ENCODE results near the gene TGFBR3L.
"Not testable (repeated sequence)": the region's sequence is repeated elsewhere in the genome, so short reads cannot be mapped to it uniquely, and the experiment has no call there.

The TGFBR3L gene

DNA sequence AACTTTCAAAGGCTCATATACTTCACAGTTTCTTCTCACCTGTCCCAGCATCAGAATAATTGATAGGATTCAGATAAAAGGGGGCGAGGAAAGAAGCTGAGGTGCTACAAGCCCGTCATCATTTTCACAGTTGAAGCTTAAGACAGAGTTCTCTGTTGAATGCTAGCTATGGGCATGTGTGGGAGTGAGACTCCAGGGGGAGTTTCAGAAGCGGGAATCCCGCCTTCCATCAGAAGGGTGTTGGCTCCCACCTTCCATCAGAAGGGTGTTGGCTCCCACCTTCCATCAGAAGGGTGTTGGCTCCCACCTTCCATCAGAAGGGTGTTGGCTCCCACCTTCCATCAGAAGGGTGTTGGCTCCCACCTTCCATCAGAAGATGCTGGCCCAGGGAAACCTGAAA, 46.5 kb downstream of the TGFBR3L start:
- not testable (repeated sequence) for DNase-seq (ENCODE audit: low spot score)

DNA sequence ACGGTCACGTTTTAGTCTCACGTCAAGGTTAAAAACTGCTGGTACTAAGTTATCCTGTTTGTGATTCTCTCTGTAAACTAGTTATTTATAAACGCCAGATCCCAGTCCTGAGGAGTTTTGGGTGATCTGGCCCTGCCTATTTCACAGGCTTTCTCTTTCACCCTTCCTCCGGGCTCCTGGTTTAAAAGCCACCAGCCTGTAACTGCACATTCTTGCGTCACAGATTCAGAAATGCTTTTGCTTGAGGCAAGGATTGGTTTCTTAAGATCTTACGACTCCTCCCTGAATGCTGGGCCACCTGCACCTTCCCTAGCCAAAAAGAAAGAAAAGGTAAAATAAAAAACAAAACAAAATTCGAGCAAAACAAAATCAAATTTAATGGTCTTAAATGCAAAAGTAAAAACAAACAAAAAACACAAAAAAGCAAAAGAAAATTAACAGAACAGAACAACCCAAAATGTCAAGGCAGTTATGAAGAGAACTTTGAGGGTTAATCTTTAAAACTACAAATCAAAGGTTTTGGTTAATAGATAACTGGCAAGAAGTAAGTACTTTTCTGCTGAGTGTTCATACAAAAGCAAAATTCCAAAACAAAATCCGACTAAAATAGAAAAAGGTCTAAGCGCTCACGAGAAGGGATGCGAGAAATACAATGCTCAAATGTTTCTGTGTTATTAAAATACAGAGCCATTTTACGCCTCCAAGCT, 47.4 kb downstream of the TGFBR3L start:
- DNase-seq (ENCODE audit: low spot score): no peak

DNA sequence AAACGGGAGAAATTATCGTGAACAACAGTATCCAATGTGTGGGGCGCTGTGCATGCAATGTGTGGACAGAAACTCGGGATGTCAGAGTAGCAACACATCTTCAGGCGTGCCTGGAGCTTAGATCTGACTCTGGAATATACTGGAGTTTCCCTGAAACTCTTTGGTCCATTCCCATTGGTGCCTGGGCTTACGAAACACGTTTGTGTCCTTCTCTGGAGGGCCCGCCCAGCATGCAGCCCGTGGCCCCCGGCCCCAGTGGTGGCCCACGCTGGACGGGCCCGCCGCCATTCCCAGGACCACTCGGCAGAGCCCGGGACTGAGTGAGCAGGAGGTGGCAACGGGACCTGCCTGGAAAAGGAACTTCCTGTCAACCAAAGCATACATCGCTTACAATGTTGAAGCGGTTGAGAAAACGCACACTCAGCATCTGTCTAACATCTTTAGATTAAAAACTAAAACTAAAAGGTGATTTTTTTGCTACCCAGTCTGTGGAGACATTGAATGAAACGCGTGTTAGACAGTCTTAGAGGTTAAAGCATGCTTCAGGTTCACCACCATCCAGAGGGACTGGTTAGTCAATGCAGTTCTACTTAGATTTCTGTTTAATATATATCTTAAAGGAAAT, 48.1 kb downstream of the TGFBR3L start:
- no peak for DNase-seq (ENCODE audit: low spot score)

DNA sequence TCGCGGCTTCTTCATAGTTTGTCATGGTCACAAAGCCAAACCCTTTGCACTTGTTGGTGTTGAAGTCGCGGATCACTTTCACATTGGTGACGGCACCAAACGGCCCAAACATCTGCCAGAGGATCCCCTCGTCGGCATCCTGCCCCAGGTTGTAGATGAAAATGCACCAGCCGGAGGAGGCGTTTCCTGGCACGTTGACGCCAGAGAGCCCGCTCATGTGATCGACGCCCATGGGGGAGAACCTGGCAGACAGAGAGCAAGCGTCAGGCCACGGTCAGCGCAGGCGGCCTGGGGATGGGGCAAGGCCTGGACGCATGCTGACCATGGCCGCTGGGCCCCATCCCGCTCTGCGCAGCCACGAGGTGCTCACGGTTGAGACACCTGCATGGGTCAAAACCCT, 48.9 kb downstream of the TGFBR3L start:
- DNase-seq (ENCODE audit: low spot score): no peak

DNA sequence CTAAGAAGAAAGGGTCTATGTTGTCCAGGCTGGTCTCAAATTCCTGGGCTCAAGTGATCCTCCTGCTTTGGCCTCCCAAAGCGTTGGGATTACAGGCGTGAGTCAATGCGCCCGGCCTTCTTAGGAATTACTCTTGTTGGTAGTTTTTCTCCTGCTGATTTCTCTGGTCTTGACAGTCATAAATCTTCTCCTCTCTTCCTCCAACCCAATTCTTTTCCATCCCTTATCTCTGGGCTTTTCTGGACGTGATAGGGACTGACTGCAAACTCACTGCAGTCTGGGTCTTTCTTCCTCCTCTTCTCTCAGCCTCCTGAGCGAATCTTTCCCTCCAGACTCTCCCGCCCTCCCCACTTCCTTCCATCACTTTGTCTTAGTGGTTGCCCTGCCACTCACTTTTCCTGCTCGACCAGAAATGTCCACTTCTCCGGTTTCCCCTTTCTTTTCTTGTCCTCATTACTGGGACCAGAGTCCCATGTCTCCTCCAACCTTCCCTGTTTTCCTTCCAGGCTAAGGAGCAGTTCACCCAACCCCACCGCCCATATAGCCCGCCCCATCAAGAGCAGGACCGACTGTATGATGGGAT, 50.7 kb downstream of the TGFBR3L start:
- no peak for DNase-seq (ENCODE audit: low spot score)

DNA sequence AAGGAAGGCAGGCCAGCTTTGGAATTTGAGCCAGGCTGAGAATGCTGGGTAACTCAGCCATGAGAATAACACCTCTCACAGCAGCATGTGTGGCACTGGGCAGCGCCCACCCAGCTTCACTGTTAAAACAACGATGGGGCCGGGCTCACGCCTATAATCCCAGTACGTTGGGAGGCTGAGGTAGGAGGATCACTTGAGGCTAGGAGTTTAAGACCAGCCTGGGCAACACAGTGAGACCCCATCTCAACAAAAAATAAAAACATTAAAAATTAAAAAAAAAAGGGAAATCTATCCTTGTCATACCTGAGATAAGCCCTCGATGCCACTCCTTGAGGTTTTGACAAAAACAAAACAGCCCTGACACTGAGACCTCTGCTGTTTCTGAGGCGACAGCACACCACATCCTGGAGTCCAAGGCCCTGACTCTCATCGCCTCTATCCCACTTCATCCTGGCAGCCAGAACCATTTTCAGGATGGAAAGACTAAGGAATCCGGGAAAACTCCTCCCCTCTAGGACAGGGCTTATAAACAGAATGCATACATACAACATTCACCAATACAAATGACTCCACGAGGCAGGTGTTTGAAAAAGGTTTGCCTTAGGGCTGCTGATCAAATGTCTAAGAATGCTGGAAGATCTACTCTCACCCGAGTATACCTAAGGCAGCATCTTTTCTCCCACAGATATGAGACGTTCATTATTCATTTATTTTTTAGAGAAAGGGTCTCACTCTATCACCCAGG, 51.5 kb downstream of the TGFBR3L start:
- DNase-seq (ENCODE audit: low spot score): no peak

DNA sequence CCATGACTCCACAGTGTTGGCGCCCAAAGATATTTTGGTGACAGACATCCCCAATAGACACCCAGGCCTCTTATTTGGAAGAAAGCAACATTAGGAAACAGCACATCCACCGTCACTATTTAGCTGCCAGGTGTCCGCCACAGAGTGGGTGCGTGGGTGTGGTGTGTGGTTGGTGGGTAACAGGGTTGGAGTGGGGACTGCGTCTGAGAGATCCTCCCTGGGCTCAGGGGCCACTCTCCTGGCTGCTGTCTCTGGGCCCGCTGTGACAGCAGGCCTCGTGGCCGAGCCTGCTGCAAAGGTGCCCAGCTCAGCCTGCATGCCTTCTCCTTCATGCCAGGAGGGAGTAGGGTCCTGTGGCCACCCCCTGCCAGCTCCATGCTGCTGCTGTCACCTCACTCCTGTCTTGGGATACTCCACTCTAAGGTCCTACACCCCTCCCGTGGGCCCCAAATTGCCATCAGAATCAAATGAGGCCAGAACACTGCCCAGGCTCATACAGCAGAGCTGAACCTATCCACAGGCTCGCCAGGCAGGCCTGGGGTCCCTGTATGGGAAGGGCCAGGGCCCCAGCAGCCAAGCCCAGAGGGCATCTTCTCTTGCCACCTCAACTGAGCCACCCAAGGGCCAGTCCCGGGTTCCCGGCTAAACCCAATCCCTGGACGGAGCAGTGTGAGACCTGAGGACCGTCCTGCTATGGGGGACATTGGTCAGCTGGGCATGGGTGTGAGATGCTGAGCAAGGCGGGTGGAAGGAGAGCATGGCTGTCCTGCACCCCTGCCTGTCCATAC, 53.6 kb downstream of the TGFBR3L start:
- DNase-seq (ENCODE audit: low spot score): no peak
